ENCODE data around the gene FSTL4.

The FSTL4 gene

GRCh38 chr5:133506181-133506580, 106.2 kb downstream of the FSTL4 start:
- no peaks in the 10 kb centered on the region for H3K4me1 ChIP-seq (ENCODE audit: low read length)
- no peak overlapping the region for H2AFZ ChIP-seq (ENCODE audit: low read length)
- no peaks in the 10 kb centered on the region for H3K79me2 ChIP-seq (ENCODE audit: low read length)
- H3K9ac ChIP-seq (ENCODE audit: low read length): no peak overlapping the region
- H3K27ac ChIP-seq (ENCODE audit: low read length): no peak overlapping the region
- no peaks in the 10 kb centered on the region for H4K20me1 ChIP-seq (ENCODE audit: insufficient read depth, low read length)
- H3K4me3 ChIP-seq (ENCODE audit: low read length): no peak overlapping the region
- no peaks in the 10 kb centered on the region for H3K27me3 ChIP-seq (replicated peaks; ENCODE audit: insufficient read depth, low read length)
- H3K9me2 ChIP-seq (replicated peaks; ENCODE audit: insufficient read depth, low read length): no peaks in the 10 kb centered on the region
- no peaks in the 10 kb centered on the region for H3K36me3 ChIP-seq (replicated peaks; ENCODE audit: insufficient read depth, low read length)
- TF ChIP-seq, protein P1, sequence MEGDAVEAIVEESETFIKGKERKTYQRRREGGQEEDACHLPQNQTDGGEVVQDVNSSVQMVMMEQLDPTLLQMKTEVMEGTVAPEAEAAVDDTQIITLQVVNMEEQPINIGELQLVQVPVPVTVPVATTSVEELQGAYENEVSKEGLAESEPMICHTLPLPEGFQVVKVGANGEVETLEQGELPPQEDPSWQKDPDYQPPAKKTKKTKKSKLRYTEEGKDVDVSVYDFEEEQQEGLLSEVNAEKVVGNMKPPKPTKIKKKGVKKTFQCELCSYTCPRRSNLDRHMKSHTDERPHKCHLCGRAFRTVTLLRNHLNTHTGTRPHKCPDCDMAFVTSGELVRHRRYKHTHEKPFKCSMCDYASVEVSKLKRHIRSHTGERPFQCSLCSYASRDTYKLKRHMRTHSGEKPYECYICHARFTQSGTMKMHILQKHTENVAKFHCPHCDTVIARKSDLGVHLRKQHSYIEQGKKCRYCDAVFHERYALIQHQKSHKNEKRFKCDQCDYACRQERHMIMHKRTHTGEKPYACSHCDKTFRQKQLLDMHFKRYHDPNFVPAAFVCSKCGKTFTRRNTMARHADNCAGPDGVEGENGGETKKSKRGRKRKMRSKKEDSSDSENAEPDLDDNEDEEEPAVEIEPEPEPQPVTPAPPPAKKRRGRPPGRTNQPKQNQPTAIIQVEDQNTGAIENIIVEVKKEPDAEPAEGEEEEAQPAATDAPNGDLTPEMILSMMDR (IDR thresholded peaks at IDR 0.05; ENCODE audit: low read length): no peak
- TF ChIP-seq EZH2phosphoT487 (IDR thresholded peaks at IDR 0.05; ENCODE audit: low read length): no peak
- TF ChIP-seq EZH2 (optimal IDR thresholded peaks at IDR 0.05; ENCODE audit: low read depth, low read length): no peak
- no peaks in the 10 kb centered on the region for H3K9me3 ChIP-seq (replicated peaks; ENCODE audit: insufficient read depth, low read length)
- H3K4me2 ChIP-seq (ENCODE audit: low read depth, low read length): no peak overlapping the region
- H3F3A ChIP-seq (ENCODE audit: insufficient read depth, low read length): no peaks in the 10 kb centered on the region
- no peak for DNase-seq

DNA sequence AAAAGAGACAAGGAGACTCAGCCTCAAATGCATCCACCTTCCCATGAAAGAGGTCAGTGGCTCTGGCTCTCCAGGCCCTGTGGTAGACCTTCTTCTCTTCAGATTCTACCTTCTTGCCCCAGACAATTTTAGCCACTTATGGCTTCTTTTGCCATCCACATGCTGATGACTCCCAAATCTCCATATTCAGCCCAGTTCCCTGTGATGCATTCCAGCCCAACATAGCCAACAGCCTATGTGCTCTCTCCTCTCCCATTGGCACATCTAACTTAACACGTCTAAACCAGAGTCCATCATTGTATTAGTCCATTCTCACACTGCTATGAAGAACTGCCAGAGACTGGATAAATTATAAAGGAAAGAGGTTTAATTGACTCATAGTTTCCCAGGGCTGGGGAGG, 108.8 kb downstream of the FSTL4 start:
- Histone ChIP-seq H2AFZ (ENCODE audit: low read length) (no peak overlapping the region), H3K27ac (ENCODE audit: low read length) (no peak overlapping the region), H3K4me3 (ENCODE audit: low read length) (no peak overlapping the region), H3K4me2 (ENCODE audit: low read depth, low read length) (no peak overlapping the region), H3K9me2 (replicated peaks; ENCODE audit: insufficient read depth, low read length) (no peaks in the 10 kb centered on the region), H3K4me1 (ENCODE audit: low read length) (no peaks in the 10 kb centered on the region), H3K27me3 (replicated peaks; ENCODE audit: insufficient read depth, low read length) (no peaks in the 10 kb centered on the region), H3F3A (ENCODE audit: insufficient read depth, low read length) (no peaks in the 10 kb centered on the region), H3K9me3 (replicated peaks; ENCODE audit: insufficient read depth, low read length) (no peaks in the 10 kb centered on the region), H3K36me3 (replicated peaks; ENCODE audit: insufficient read depth, low read length) (no peaks in the 10 kb centered on the region), H4K20me1 (ENCODE audit: insufficient read depth, low read length) (no peaks in the 10 kb centered on the region), H3K79me2 (ENCODE audit: low read length) (no peaks in the 10 kb centered on the region), H3K9ac (ENCODE audit: low read length) (no peak overlapping the region)
- DNase-seq: no peak
- TF ChIP-seq, protein P1 (IDR thresholded peaks at IDR 0.05; ENCODE audit: low read length): no peak
- TF ChIP-seq EZH2 (optimal IDR thresholded peaks at IDR 0.05; ENCODE audit: low read depth, low read length) (no peak), EZH2phosphoT487 (IDR thresholded peaks at IDR 0.05; ENCODE audit: low read length) (no peak)

DNA sequence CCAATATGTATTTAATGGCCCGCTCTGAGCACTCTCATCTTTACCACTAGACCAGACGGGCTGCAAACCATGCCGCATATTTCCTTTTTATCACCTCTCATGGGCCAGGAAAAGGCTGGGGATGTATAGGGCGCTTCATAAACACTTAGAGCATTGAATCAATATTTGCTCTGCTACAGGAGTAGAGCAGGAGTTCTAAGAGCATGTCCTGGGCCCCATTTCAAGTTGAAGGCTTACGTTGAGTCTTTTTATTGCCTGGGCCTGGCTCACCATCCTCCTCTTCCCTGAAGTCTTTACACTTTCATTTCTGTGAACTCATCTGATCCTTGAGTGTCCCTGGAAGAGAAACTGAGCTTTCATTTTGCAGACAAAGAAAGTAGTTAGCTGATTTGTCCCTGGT, 112.4 kb downstream of the FSTL4 start:
- no peak overlapping the region for H2AFZ ChIP-seq (ENCODE audit: low read length)
- H4K20me1 ChIP-seq (ENCODE audit: insufficient read depth, low read length): no peaks in the 10 kb centered on the region
- no peaks in the 10 kb centered on the region for H3K36me3 ChIP-seq (replicated peaks; ENCODE audit: insufficient read depth, low read length)
- DNase-seq: no peak
- H3K27ac ChIP-seq (ENCODE audit: low read length): no peak overlapping the region
- no peak overlapping the region for H3K9ac ChIP-seq (ENCODE audit: low read length)
- no peaks in the 10 kb centered on the region for H3K27me3 ChIP-seq (replicated peaks; ENCODE audit: insufficient read depth, low read length)
- no peaks in the 10 kb centered on the region for H3K79me2 ChIP-seq (ENCODE audit: low read length)
- no peaks in the 10 kb centered on the region for H3K4me1 ChIP-seq (ENCODE audit: low read length)
- H3K4me2 ChIP-seq (ENCODE audit: low read depth, low read length): no peak overlapping the region
- TF ChIP-seq EZH2 (optimal IDR thresholded peaks at IDR 0.05; ENCODE audit: low read depth, low read length): no peak
- TF ChIP-seq, protein P1 (IDR thresholded peaks at IDR 0.05; ENCODE audit: low read length): no peak
- TF ChIP-seq EZH2phosphoT487 (IDR thresholded peaks at IDR 0.05; ENCODE audit: low read length): no peak
- no peaks in the 10 kb centered on the region for H3F3A ChIP-seq (ENCODE audit: insufficient read depth, low read length)
- no peak overlapping the region for H3K4me3 ChIP-seq (ENCODE audit: low read length)
- H3K9me2 ChIP-seq (replicated peaks; ENCODE audit: insufficient read depth, low read length): no peaks in the 10 kb centered on the region
- H3K9me3 ChIP-seq (replicated peaks; ENCODE audit: insufficient read depth, low read length): no peaks in the 10 kb centered on the region
